PC-9 (cell line): ENCODE results near the gene PSD2. TPM values are rescaled to one million over a fixed set of nuclear protein-coding genes. Genes with fewer than 3 reads are reported as not detected.

ENCODE experiments used
- BruUV-seq: library from RNA; stranded (reverse); fragments of 400-500 nt; replicated peaks from 2 replicates; lab custom pipeline; 2021; lab: Mats Ljungman, UMichigan
- CTCF ChIA-PET: fragments of 300-600 bp; sonication (Branson Sonifier 250); formaldehyde crosslinking; loops from one replicate; lab custom pipeline; 2022; ENCODE audit warnings: antibody characterized with exemption; lab: Charles Lee
- POLR2A ChIA-PET: fragments of 300-600 bp; sonication (Branson Sonifier 250); formaldehyde crosslinking; loops from one replicate; lab custom pipeline; 2022; ENCODE audit warnings: antibody characterized with exemption; ENCODE audit not compliant: unreplicated experiment; lab: Charles Lee
- DNase-seq, 2 experiments: peaks; one replicate each; pipeline versions ENCODE4 v3.0.0 to v3.0.0-alpha.2; 2015 to 2022; ENCODE audit warnings: mixed read lengths in 1 of 2
- H2AFZ ChIP-seq: fragments of 200-600 bp; sonication (generic); 2 replicates; pipeline ENCODE4 v1.8.1; 2017; ENCODE audit warnings: antibody characterized with exemption
- H3F3A ChIP-seq: fragments of 200-600 bp; sonication (generic); 2 replicates; pipeline ENCODE4 v1.8.1; 2017; ENCODE audit warnings: antibody characterized with exemption, mild to moderate bottlenecking, low read depth; ENCODE audit not compliant: insufficient read depth
- H3K27ac ChIP-seq: fragments of 200-600 bp; sonication (generic); 2 replicates; pipeline ENCODE4 v1.6.1; 2016; ENCODE audit warnings: mixed run types
- H3K27me3 ChIP-seq: fragments of 200-600 bp; sonication (generic); 2 replicates; pipeline ENCODE4 v1.6.1; 2016; ENCODE audit warnings: low read depth, mixed run types; ENCODE audit not compliant: insufficient read depth
- H3K36me3 ChIP-seq: fragments of 200-600 bp; sonication (generic); 2 replicates; pipeline ENCODE4 v1.6.1; 2016; ENCODE audit warnings: low read depth, mixed run types
- H3K4me1 ChIP-seq: fragments of 200-600 bp; sonication (generic); replicated peaks from 2 replicates; pipeline ENCODE4 v1.6.1; 2016; ENCODE audit warnings: mixed run types; ENCODE audit not compliant: insufficient read depth
- H3K4me2 ChIP-seq: fragments of 200-600 bp; sonication (generic); 2 replicates; pipeline ENCODE4 v1.6.1; 2017; ENCODE audit warnings: mixed run types
- H3K4me3 ChIP-seq: fragments of 200-600 bp; sonication (generic); 2 replicates; pipeline ENCODE4 v1.6.1; 2016; ENCODE audit warnings: mixed run types
- H3K79me2 ChIP-seq: fragments of 200-600 bp; sonication (generic); 2 replicates; pipeline ENCODE4 v1.6.1; 2017; ENCODE audit warnings: low read depth, mixed run types
- H3K9me2 ChIP-seq: fragments of 200-600 bp; sonication (generic); 2 replicates; pipeline ENCODE4 v1.8.1; 2017; ENCODE audit warnings: mild to moderate bottlenecking; ENCODE audit not compliant: insufficient read depth
- H3K9me3 ChIP-seq: fragments of 200-600 bp; sonication (generic); 2 replicates; pipeline ENCODE4 v1.8.1; 2016; ENCODE audit warnings: low read depth; ENCODE audit not compliant: insufficient read depth
- H4K20me1 ChIP-seq: fragments of 200-600 bp; sonication (generic); 2 replicates; pipeline ENCODE4 v1.8.1; 2017; ENCODE audit not compliant: insufficient read depth
- EZH2 ChIP-seq: fragments of 200-600 bp; sonication (generic); IDR thresholded peaks from 2 replicates; pipeline ENCODE4 v1.8.0; 2017; ENCODE audit warnings: antibody characterized with exemption, low read depth
- intact Hi-C: fragments of 100-400 bp; cut with micrococcal nuclease; formaldehyde crosslinking; loops from one replicate; pipeline ENCODE4 v1.10.0; 2022; ENCODE audit not compliant: unreplicated experiment
- total RNA-seq: library from RNA; stranded (reverse); gene quantifications from 2 replicates; pipeline ENCODE4 v1.2.3, GENCODE V29; 2021
- TF ChIP-seq, protein P1 (sequence below): fragments of 200-600 bp; sonication (generic); conservative IDR thresholded peaks from 2 replicates; pipeline ENCODE4 v1.6.1; 2017; ENCODE audit warnings: mixed run types, antibody characterized with exemption, mild to moderate bottlenecking, moderate library complexity

PSD2 gene
- total RNA-seq, 1 experiment from 2014 or later, result 0.07 TPM

DNA sequence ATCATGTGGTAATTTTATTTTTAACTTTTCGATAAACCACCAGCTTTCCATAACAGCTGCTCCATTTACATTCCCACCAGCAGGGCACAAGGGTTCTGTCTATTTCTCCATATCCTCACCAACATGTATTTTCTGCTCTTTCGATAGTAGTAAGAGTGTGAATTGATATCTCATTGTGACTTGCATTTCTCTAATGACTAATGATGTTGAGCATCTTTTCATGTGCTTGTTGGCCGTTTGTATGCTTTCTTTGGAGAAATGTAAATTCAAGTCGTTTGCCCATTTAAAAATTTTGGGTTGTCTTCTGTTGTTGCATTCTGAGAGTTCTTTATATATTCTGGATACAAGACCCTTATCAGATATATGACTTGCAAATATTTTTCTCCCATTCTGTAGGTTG lies 45.9 kb downstream of the PSD2 start:
- intact Hi-C loops, result no loop called here
- no peak overlapping the region for H3K4me3 ChIP-seq
- CTCF ChIA-PET, result no interaction called here
- no peak overlapping the region for H3K27ac ChIP-seq
- POLR2A ChIA-PET, result no interaction called here
- H4K20me1 ChIP-seq, result no peaks in the 10 kb centered on the region
- H3K79me2 ChIP-seq, result no peaks in the 10 kb centered on the region
- no TSS peak for BruUV-seq
- no peaks in the 10 kb centered on the region for H3K36me3 ChIP-seq
- H3K9me3 ChIP-seq, result no peaks in the 10 kb centered on the region
- peaks cover 11% of the 10 kb centered on the region; the same call in 1 of the 2 replicates for H3K27me3 ChIP-seq
- H2AFZ ChIP-seq, result no peak overlapping the region
- TF ChIP-seq EZH2, result no peak
- TF ChIP-seq, protein P1, sequence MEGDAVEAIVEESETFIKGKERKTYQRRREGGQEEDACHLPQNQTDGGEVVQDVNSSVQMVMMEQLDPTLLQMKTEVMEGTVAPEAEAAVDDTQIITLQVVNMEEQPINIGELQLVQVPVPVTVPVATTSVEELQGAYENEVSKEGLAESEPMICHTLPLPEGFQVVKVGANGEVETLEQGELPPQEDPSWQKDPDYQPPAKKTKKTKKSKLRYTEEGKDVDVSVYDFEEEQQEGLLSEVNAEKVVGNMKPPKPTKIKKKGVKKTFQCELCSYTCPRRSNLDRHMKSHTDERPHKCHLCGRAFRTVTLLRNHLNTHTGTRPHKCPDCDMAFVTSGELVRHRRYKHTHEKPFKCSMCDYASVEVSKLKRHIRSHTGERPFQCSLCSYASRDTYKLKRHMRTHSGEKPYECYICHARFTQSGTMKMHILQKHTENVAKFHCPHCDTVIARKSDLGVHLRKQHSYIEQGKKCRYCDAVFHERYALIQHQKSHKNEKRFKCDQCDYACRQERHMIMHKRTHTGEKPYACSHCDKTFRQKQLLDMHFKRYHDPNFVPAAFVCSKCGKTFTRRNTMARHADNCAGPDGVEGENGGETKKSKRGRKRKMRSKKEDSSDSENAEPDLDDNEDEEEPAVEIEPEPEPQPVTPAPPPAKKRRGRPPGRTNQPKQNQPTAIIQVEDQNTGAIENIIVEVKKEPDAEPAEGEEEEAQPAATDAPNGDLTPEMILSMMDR, result no peak
- H3K4me1 ChIP-seq, result no peaks in the 10 kb centered on the region
- no peak for DNase-seq
- no peaks in the 10 kb centered on the region for H3F3A ChIP-seq
- no peak overlapping the region for H3K4me2 ChIP-seq
- H3K9me2 ChIP-seq, result no peaks in the 10 kb centered on the region

DNA sequence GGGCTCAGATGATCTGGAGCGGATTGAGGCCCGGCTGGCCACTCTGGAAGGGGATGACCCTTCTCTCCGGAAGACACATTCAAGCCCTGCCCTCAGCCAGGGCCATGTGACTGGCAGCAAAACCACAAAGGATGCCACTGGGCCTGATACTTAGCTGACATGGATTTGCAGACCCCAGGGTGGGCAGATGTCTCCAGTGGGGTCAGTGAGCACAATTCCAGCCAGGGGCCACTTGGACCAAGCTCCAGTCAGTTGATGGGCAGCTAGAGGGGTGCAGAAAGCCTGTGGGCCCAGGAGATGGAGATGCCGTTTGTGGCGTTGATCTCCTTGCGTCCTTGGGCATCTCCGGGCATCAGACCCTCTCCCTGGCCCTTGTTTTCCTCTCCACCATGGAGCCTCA lies 46.7 kb downstream of the PSD2 start:
- Histone ChIP-seq H3K36me3 (no peaks in the 10 kb centered on the region), H3K79me2 (no peaks in the 10 kb centered on the region), H3F3A (no peaks in the 10 kb centered on the region), H4K20me1 (no peaks in the 10 kb centered on the region), H3K27ac (no peak overlapping the region), H3K4me2 (no peak overlapping the region), H3K27me3 (peaks cover 14% of the 10 kb centered on the region; the same call in 1 of the 2 replicates), H3K4me3 (no peak overlapping the region), H3K4me1 (no peaks in the 10 kb centered on the region), H2AFZ (no peak overlapping the region), H3K9me3 (no peaks in the 10 kb centered on the region), H3K9me2 (no peaks in the 10 kb centered on the region)
- BruUV-seq, result no TSS peak
- no peak for TF ChIP-seq EZH2
- TF ChIP-seq, protein P1, result no peak
- CTCF ChIA-PET, result no interaction called here
- intact Hi-C loops, result no loop called here
- POLR2A ChIA-PET, result no interaction called here
- DNase-seq, result no peak

DNA sequence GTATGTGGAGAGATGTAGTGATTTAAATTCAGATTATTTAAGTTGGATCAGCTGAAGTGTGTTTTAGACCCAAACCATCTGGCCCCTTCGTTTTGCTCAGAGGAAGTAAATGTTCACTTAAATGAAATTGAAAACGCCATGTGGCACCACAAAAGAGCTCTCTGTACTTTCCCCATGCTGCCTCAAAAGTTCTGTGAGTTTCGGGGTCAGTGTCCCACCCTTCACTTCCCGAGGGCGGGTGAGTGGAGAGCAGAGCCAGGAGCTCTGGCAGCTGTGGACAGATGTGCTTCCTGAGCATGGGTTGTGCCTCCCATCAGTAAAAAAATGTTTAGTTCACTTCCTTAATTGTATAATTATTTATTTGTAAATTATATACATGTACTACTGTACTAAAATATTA lies 48.4 kb downstream of the PSD2 start:
- peaks cover 7% of the 10 kb centered on the region; the same call in 1 of the 2 replicates for H3K27me3 ChIP-seq

More for the DNA sequence above, 48.4 kb downstream of the PSD2 start:
- Histone ChIP-seq H3K4me3 (no peak overlapping the region), H3K27ac (no peak overlapping the region), H3K4me1 (no peaks in the 10 kb centered on the region), H3K4me2 (no peak overlapping the region), H3K9me3 (no peaks in the 10 kb centered on the region), H4K20me1 (no peaks in the 10 kb centered on the region), H3K9me2 (no peaks in the 10 kb centered on the region), H3F3A (no peaks in the 10 kb centered on the region), H2AFZ (no peak overlapping the region), H3K79me2 (no peaks in the 10 kb centered on the region), H3K36me3 (no peaks in the 10 kb centered on the region)
- no peak for TF ChIP-seq EZH2
- TF ChIP-seq, protein P1, result no peak
- CTCF ChIA-PET, result interaction anchor here (0.6 kb wide), 1 partner anchor 23 kb away, joined by 4 read pairs; no protein-coding TSS in a partner anchor
- no TSS peak for BruUV-seq
- DNase-seq, result no peak
- intact Hi-C loops, result loop anchor here (1.0 kb wide), 1 partner anchor 57 kb away; no protein-coding TSS in a partner anchor
- POLR2A ChIA-PET, result no interaction called here
